HG03066 (cell line): ENCODE results near the gene EFNB1.
A peak's percentile ranks its signal among the peaks of the same experiment; 100 is the strongest.
"Not testable (repeated sequence)": the region's sequence is repeated elsewhere in the genome, so short reads cannot be mapped to it uniquely, and the experiment has no call there.

ENCODE experiments used
- ATAC-seq: cut with Tn5 transposase; IDR thresholded peaks from one replicate; pipeline ENCODE4 v1.9.1; 2021; ENCODE audit warnings: low read depth; ENCODE audit not compliant: unreplicated experiment

The EFNB1 gene

GRCh38 chrX:68828740-68829581, at the start of gene EFNB1:
Gene EFNB1, plus strand, starts transcription at chrX:68829021. Its CDS starts 756 bp downstream, at chrX:68829777.
- peak; percentile 87 for ATAC-seq

DNA sequence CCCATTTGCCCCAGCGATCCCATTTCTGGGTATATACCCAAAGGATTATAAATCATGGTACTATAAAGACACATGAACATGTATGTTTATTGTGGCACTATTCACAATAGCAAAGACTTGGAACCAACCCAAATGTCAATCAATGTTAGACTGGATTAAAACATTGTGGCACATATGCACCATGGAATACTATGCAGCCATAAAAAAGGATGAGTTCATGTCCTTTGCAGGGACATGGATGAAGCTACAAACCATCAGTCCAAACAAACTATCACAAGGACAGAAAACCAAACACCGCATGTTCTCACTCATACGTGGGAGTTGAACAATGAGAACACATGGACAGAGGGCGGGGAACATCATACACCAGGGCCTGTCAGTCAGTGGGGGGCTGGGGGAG, 47.5 kb upstream of the EFNB1 start:
- not testable (repeated sequence) for ATAC-seq

- ATAC-seq = no peak
These were observed 44.0 kb upstream of the EFNB1 start for GRCh38 chrX:68784816-68785215.

DNA sequence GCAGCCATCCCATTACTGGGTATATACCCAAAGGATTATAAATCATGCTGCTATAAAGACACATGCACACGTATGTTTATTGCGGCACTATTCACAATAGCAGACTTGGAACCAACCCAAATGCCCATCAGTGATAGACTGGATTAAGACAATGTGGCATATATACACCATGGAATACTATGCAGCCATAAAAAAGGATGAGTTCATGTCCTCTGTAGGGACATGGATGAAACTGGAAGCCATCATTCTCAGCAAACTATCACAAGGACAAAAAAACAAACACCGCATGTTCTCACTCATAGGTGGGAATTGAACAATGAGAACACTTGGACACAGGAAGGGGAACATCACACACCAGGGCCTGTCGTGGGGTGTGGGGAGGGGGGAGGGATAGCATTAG, 42.2 kb upstream of the EFNB1 start:
- not testable (repeated sequence) for ATAC-seq

- ATAC-seq = no peak
These were observed 38.9 kb upstream of the EFNB1 start for GRCh38 chrX:68789966-68790365.

- ATAC-seq = no peak
These were observed 36.7 kb upstream of the EFNB1 start for GRCh38 chrX:68792083-68792482.

GRCh38 chrX:68794461-68794860, 34.4 kb upstream of the EFNB1 start:
- no peak for ATAC-seq

- no peak for ATAC-seq
These were observed 33.1 kb upstream of the EFNB1 start for GRCh38 chrX:68795741-68796140.

GRCh38 chrX:68798400-68798799, 30.4 kb upstream of the EFNB1 start:
- ATAC-seq = not testable (repeated sequence)

DNA sequence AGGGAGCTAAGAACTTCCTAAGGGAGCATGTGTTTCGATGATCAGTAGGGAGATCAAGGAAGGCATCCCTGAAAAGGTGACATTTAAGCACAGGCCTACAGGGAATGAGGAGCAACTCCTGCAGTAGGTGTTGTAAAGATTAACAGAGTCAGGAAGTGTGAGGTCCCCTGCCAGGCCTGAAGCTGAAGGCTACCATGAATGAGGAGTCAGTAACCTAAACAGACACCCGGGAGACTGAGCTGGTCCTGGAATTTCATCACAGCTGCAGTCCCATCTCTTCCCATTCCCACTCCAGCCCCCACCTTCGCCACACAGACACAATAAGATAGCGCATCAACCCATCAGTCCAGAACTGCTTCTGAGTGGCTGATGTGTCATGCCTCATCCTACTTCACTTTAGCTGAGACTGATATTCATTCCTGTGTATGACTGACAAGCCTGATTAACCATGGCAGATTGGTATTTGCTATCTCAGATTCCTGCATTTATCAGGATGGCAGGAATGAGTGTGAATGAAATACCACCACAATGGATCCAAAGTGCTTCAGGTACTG, 27.0 kb upstream of the EFNB1 start:
- ATAC-seq = no peak

DNA sequence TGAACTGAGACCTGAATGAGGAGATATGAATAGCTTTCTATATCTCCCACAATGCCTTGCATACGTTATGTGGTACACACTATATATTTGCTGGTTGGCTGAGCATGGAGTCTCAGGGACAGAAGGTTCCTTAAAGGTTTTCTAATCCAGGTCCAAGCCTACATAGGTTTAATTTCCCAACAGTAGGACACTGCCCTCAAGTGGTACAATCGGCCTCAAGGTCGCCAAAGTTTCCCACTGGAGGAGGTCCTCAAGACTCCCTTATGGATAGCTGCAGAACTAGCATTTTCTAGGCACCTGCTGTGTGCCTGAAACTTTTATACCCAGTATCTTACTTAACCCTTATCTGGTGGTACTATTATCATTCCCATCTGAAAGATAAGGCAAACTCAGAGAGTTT, 21.0 kb upstream of the EFNB1 start:
- ATAC-seq = no peak

- ATAC-seq = no peak
These were observed 20.0 kb upstream of the EFNB1 start for GRCh38 chrX:68808686-68809357.

DNA sequence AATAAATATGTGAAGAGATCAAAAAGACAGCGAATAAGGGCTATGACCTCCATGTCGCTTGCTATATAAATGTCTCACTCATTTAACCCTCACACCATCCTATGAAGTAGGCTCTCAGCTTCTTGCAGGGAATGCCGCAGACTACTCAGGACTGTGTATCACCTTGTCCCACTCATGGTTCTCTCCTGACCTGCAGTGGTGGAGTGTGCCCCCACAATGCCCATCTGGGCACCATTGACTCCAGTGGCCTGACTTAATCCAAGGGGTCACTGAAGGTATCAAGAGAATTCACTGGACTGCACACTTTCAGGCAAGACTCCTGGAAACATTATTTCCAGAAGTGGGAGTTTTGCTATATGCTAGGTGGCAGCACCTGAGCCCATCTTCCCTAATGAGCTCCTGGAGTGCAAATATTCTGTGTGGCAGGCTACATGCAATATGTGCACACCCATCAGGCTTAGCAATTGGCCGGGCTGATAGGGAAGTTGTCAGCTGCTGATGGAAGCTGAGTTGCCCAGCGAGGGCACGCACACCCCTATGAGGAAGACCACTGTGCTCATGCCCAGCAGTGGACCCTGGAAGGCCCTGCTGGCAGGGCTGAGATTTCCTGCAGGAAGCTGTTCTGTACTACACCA, 8.2 kb upstream of the EFNB1 start:
- ATAC-seq = no peak

DNA sequence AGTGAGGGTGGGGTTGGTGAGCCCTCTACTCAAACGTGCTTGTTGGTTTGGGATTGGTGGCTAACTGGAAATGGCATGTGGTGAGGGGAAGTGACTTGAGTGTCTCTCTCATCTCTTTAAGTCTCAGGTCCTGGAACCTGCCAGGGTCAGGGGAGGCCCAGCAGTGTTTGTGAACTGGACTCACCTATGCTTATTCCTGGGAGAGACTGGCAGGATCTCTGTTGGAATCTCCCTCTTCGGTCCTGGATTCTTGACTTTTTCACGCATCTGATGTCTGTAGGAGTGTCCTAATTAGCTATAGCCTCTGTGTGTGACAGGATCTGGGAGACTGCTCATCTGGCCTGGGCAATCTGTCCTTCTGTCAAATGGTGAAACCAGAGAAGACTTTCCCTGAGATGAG, 7.2 kb upstream of the EFNB1 start:
- ATAC-seq = no peak

DNA sequence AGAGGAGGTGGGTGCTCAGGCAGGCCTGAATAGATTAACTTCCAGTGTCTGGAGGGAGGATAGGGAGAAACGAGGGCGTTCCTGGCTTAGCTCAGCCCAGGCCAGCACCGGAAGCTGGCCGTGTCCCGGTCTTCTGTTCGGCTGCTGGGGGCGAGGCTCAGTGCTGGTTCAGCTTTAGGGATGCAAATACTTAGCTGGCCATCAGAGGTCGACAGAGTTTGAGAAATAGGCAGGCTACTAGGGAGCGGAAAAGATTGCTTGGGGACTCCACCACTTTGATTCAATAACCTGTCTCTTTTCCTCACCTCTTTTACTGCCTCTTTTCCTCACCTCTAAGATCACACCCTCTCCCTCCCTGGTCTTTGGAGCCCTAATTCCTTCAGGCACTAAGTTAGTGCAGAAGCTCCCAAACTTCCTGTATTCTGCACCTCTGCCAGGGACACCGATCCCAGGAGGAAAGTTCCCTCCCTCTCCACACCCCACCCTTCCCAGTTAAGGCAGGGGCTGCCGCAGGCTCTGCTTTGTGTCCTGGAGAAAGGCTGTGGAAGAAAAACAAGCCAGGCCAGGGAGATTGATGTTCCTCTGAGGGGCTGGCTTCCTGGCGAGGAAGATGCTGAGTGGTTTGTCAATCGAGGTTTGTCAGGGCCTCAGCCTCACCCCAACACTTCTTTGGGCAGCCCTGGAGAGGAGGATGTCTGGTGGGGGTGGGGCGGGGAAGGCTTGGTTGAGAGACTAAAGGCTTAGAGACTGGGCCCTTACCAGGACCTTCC, 6.0 kb upstream of the EFNB1 start:
- ATAC-seq = no peak

DNA sequence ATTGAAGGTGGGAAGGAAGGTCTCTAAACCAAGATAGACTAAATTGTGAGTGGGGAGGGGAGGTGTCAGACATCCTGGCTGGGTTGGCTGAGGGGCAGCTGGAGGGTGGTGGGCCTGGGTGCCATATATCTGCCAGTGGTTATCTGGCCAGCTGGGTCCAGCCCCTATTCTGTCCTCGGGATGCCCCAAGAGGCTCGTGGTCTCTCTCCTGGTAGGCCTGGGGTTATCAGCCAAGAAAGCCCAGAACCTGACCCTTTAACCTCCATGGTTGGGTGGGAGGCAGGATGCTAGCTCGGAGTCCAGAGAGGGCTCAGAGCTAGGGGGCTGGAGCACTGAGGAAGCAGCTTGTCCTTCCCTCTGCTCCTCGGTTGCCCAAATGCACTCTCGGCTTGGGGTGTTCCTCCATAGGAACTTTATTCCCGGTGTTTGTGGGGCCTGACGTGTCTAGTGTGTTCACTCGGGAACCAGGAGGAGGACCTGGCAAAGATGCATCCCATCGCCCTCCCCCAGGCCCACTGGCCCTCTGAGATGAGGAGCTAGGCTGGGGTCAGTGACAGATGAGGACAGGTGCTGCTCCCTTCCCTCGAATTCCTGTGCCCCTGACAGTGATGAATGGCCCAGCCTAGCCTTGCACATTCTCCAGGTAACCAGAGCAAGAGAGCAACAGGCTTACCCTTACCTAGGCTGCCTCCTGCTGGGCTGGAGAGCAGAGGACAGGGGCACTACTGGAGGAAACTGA, 5.2 kb upstream of the EFNB1 start:
- ATAC-seq = no peak

GRCh38 chrX:68824152-68824433, 4.7 kb upstream of the EFNB1 start:
- ATAC-seq = no peak

DNA sequence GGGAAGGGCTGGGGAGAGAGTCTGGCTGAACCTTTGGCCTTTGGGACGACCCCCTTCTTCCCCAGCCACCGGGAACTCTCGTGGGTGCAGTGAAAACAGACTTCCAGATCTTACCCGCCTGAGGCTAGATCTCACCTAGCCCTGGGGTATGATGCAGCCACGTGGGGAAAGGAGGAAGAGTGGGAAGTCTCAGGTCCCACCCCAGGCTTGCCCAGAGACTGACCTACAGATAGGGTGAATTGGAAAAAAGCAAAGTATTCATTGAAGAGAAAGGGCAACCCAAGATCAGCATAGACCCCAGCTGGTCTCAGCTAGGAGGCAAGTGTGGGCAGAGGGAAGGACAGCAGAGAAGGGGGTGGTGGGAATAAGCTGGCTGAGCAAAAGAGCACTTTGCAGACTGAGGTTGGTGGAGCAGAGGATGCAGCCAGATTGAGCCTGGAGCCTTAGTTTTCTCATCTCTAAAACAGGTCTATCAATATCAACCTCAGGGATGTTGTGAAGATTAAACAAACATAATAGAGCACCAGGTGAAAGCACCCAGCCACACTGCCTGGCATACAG, 4.2 kb upstream of the EFNB1 start:
- ATAC-seq = no peak

DNA sequence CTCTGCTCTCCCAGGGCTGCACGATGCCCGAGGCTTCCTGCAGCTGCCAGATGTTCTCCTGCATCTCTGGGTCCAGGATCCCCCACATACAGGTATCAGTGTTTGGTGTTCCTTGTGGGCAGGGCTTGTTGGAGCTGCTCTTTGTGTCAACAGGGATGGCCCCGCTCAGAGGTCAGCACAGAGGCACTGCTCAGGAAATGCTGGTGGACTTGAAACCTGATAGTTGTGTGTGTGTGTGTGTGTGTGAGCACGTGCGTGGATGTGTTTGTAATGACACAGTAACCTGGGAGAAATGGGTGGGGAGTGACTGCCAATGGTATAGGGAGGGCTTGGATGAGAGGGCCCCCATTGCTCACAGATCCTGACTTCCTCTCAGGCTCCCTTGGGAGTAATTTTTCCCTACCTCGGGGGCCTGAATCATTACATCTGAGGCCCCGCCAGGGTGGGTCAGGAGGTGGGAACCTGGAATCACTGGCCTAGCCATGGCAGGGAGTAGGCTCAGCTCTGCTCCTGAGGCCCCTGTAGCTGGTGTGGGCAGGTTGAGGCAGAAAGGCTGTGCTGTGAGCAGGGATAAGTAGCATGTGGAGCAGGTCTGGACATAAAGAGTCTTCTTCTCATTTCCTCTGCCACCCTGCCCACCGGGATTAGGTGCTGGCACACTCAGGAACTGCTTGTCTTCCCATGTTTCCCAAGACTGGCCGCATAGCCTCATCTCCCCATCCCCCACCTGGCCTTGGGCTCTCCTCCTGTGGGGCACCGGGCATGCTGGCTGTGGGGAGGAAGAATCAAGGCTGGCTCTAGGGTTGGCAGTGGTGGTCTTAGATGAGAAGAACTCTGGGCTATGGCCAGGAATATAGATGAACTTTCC, 2.5 kb upstream of the EFNB1 start:
- ATAC-seq = no peak
